KOPT-K1 (cell line): ENCODE data around the gene CREM.
A peak's percentile ranks its signal among the peaks of the same experiment; 100 is the strongest.

Source experiments
- H3K27ac ChIP-seq: fragments of 200-600 bp; sonication (generic); 2 replicates; pipeline ENCODE4 v1.5.1; 2016; ENCODE audit warnings: antibody characterized with exemption, mild to moderate bottlenecking, low read depth, low read length; ENCODE audit not compliant: poor library complexity, severe bottlenecking
- H3K36me3 ChIP-seq: fragments of 200-600 bp; sonication (generic); 2 replicates; pipeline ENCODE4 v1.5.1; 2017; ENCODE audit warnings: antibody characterized with exemption, mild to moderate bottlenecking, low read length, moderate library complexity; ENCODE audit not compliant: insufficient read depth
- H3K9me3 ChIP-seq: fragments of 200-600 bp; sonication (generic); 2 replicates; pipeline ENCODE4 v1.5.1; 2017; ENCODE audit warnings: antibody characterized with exemption, low read length, mild to moderate bottlenecking; ENCODE audit not compliant: insufficient read depth, poor library complexity, severe bottlenecking

The CREM gene

GRCh38 chr10:35165136-35165535 lies 38.5 kb downstream of the CREM start:
- H3K9me3 ChIP-seq: no peaks in the 10 kb centered on the region

GRCh38 chr10:35165811-35166210 lies 39.2 kb downstream of the CREM start:
- no peaks in the 10 kb centered on the region for H3K36me3 ChIP-seq
- no peaks in the 10 kb centered on the region for H3K9me3 ChIP-seq
- H3K27ac ChIP-seq: no peak overlapping the region

More at GRCh38 chr10:35165136-35165535, 38.5 kb downstream of the CREM start:
- no peak overlapping the region for H3K27ac ChIP-seq
- no peaks in the 10 kb centered on the region for H3K36me3 ChIP-seq

DNA sequence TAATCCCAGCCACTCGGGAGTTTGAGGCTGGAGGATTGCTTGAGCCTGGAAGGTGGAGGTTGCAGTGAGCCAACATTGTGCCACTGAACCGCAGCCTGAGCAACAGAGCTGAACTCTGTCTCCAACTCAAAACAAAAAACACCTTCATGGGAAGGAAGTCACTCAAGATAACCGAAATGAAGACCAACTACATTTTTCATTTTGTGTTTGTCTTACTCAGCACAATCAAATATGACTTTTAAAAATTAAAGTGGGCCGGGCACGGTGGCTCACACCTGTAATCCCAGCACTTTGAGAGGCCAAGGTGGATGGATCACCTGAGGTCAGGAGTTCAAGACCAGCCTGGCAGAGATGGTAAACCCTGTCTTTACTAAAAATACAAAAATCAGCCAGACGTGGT lies 40.0 kb downstream of the CREM start:
- Histone ChIP-seq H3K27ac (no peak overlapping the region), H3K36me3 (no peaks in the 10 kb centered on the region), H3K9me3 (no peaks in the 10 kb centered on the region)

DNA sequence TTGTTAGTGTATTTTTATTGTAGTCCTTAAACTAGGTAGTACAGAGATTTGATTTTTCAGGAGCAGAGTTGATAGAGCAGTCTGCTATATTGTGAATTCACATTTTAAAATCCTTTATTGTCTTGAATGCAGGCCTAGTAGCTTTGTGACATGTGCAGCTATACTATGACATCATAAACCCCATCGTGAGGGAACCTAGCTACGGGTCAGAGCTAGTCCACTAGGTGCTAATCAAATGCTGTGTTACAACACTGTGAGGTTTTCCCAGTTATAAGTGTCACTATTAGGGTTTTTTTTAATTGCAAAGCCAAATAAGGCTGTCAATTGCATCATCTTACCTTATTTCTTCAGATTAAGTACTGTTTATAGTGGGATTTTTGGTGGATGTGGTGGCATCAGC lies 40.7 kb downstream of the CREM start:
- Histone ChIP-seq H3K9me3 (no peaks in the 10 kb centered on the region), H3K27ac (no peak overlapping the region), H3K36me3 (no peaks in the 10 kb centered on the region)

DNA sequence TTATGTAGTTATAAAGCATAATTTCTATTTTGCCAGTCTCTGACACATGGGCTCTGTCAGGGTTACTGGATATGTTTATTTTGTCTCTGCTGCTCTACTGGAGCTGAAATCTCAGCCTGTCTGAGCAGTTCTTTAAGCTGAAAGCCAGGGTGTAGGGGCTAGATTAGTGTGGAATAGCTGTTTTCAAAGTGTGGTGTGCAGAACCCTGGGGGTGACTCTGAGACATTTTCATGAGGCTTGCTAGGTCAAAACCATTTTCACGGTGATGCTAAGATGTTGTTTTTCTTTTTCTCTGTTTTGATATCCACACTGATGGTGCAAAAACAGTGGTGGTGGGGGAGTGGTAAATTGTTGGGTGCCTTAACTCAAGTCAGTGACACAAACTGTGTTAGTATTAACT lies 45.5 kb downstream of the CREM start:
- H3K36me3 ChIP-seq: no peaks in the 10 kb centered on the region
- H3K27ac ChIP-seq: no peak overlapping the region
- H3K9me3 ChIP-seq: no peaks in the 10 kb centered on the region

DNA sequence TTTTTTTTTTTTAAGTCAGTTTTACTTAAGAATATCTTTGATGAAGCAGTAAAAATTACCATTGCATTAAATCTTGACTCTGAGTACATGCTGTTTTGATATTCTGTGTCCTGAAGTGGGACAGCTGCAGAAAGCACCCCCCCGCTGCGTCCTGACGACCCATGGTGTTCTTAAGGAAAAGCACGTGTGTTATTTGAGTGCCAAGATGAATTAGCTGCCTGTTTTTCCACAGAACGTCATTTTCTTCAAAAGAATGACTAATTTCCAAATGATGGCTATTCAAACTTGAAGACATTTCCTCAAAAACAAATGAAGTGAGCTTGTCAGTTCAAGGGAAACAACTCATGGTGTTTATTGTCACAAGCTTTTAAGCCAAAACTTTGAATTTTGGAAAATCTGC lies 45.9 kb downstream of the CREM start:
- no peak overlapping the region for H3K27ac ChIP-seq
- no peaks in the 10 kb centered on the region for H3K36me3 ChIP-seq
- H3K9me3 ChIP-seq: no peaks in the 10 kb centered on the region

DNA sequence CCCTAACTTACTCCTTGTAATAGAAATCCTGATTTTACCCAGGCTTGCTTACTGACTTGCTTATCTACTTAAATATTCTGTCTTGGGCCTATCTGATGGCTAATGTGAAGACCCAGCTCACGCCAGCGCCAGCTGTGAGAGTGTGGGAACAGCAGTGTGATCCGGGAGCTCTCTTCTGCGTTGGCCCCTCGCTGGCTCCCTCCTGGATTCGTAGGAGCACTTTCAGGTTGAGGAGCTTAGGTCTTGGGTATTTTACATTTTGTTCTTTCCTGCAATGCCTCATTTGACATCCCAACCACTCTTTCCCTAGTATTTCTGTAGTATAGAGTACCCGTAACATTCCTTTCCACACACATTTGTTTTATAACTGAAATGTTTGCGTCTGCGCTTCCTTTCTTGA lies 51.7 kb downstream of the CREM start:
- Histone ChIP-seq H3K36me3 (no peaks in the 10 kb centered on the region), H3K27ac (no peak overlapping the region), H3K9me3 (no peaks in the 10 kb centered on the region)

- H3K36me3 ChIP-seq: no peaks in the 10 kb centered on the region
- H3K9me3 ChIP-seq: no peaks in the 10 kb centered on the region
- H3K27ac ChIP-seq: no peak overlapping the region
Measured at GRCh38 chr10:35182631-35183510, 56.2 kb downstream of the CREM start.

DNA sequence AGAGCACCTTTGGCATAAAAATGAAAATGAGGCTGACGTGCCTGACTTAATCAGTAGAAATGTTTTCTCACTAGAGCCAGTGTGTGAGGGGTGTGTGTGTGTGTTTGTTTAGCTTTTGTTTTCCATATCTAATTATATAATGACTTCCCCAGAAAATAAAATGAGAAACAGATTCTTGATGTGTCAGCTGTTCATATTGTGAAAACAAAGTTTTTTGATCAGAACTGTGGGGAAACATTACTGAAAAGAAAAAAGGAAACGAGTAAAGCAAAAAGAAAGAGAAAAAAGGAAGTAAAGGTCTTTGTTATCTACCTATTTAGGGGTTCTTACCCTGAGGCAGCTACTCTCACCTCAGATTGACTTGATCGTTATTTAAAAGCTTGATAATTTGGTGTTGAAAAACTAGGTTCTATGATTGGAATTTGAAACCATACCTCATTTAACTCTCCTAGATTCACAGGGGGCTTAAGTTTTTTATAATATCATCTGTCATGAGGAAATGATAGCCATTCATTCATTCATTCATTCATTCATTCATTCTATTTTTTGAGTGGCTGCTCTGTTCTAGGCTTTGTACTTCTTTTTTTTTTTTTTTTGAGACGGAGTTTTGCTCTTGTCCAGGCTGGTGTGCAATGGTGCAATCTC lies 58.0 kb downstream of the CREM start:
- Histone ChIP-seq H3K36me3 (no peaks in the 10 kb centered on the region), H3K27ac (no peak overlapping the region), H3K9me3 (no peaks in the 10 kb centered on the region)

GRCh38 chr10:35185260-35186034 lies 58.8 kb downstream of the CREM start:
- H3K9me3 ChIP-seq: no peaks in the 10 kb centered on the region
- H3K27ac ChIP-seq: no peak overlapping the region
- H3K36me3 ChIP-seq: no peaks in the 10 kb centered on the region

- H3K36me3 ChIP-seq: no peaks in the 10 kb centered on the region
- no peaks in the 10 kb centered on the region for H3K9me3 ChIP-seq
- no peak overlapping the region for H3K27ac ChIP-seq
Measured at GRCh38 chr10:35188954-35189353, 62.3 kb downstream of the CREM start.

DNA sequence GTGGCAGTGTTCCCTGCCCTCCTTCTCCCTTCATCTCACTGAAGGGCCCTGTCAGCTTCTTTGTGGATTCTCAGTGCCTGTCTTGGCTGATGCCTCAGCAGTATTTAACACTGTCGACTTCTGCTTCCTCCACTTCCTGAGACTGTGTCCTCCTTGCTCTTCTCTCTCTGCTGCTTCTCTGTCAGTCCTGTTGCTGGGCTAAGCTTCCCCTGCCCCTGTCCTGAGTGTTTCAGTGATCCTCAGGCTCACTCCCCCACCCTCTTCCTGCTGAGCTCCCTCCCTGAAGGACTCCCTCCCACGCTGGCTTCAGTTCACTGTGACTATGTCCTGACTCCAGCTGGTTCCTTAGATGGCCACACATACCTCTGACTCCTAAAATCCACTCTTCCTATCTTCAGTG lies 64.9 kb downstream of the CREM start:
- Histone ChIP-seq H3K36me3 (no peaks in the 10 kb centered on the region), H3K27ac (no peak overlapping the region)

DNA sequence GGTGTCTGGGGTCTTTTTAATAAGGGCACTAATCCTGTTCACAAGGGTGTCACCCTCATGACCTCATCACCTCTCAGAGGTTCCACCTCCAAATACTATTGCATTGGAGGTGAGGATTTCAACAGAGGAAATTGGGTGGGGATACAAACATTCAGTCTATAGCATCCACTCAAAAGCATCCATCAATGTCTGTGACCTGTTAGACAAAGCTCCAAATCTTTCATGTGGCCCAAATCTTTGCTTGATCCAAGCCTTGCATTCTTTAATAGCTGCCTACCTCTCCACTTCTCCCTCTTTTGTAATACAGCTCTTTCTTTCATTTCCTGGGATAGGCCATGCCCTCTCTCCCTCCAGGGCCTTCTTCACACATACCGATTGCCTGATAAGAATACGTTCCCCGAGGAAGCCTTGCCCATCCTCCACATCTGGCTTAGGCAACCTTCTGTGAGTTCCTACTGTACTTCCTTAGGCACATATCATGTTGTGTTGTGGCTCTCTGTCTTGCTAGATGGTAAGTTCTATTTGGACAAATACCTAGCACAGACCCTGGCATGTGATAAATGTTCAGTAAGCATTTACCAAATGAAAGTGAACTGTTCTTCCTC lies 66.1 kb downstream of the CREM start:
- Histone ChIP-seq H3K27ac (no peak overlapping the region), H3K9me3 (no peaks in the 10 kb centered on the region), H3K36me3 (no peaks in the 10 kb centered on the region)

More for the DNA sequence above, 64.9 kb downstream of the CREM start:
- no peaks in the 10 kb centered on the region for H3K9me3 ChIP-seq

DNA sequence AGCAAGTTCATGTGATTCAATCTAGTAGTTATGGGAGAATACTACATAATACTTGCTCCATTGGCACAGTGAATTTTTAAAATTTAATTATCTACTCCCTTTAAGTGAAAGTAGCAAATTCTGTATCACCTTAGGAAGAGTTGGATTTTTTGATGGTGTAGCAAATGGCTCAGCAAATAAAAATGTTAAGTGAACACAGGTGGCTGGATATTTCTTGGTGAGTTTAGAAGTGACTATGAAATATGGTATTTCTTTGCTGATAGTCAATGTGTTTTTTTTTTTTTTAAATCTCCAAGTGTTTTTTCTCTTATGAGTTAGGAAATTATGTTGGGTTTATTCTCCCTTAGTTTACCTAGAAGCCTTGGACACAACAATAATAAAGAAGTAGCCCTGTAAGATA lies 67.8 kb downstream of the CREM start:
- Histone ChIP-seq H3K9me3 (no peaks in the 10 kb centered on the region), H3K36me3 (no peaks in the 10 kb centered on the region), H3K27ac (no peak overlapping the region)

- H3K9me3 ChIP-seq: no peaks in the 10 kb centered on the region
- H3K27ac ChIP-seq: peak overlapping the region; percentile 61
- H3K36me3 ChIP-seq: no peaks in the 10 kb centered on the region
Measured at GRCh38 chr10:35194906-35195305, 68.3 kb downstream of the CREM start.
